ENCODE results near the gene BBS9. TPM values are rescaled to one million over a fixed set of nuclear protein-coding genes. Genes with fewer than 3 reads are reported as not detected.

Gene BBS9
- total RNA-seq, 2 donors from 2014 or later, result 9.3 to 10.9 TPM

- Histone ChIP-seq H3K36me3 (no peaks in the 10 kb centered on the region), H3K27me3 (no peaks in the 10 kb centered on the region), H3K9ac (ENCODE audit: low read depth in 2 of 2, low read length in 2 of 2) (no peak overlapping the region), H3K27ac (no peak overlapping the region), H3K9me3 (no peaks in the 10 kb centered on the region), H3K4me3 (no peak overlapping the region), H3K4me1 (no peaks in the 10 kb centered on the region)
- TF ChIP-seq, protein P1, sequence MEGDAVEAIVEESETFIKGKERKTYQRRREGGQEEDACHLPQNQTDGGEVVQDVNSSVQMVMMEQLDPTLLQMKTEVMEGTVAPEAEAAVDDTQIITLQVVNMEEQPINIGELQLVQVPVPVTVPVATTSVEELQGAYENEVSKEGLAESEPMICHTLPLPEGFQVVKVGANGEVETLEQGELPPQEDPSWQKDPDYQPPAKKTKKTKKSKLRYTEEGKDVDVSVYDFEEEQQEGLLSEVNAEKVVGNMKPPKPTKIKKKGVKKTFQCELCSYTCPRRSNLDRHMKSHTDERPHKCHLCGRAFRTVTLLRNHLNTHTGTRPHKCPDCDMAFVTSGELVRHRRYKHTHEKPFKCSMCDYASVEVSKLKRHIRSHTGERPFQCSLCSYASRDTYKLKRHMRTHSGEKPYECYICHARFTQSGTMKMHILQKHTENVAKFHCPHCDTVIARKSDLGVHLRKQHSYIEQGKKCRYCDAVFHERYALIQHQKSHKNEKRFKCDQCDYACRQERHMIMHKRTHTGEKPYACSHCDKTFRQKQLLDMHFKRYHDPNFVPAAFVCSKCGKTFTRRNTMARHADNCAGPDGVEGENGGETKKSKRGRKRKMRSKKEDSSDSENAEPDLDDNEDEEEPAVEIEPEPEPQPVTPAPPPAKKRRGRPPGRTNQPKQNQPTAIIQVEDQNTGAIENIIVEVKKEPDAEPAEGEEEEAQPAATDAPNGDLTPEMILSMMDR (IDR thresholded peaks at IDR 0.05), result no peak
- intact Hi-C loops (cut with DNase I), result no loop called here
- no peak for DNase-seq
These were observed 430.0 kb downstream of the BBS9 start for GRCh38 chr7:33559324-33559710.

- DNase-seq, result no peak
- no peaks in the 10 kb centered on the region for H3K9me3 ChIP-seq
- no peak overlapping the region for H3K9ac ChIP-seq (ENCODE audit: low read depth in 2 of 2, low read length in 2 of 2)
- no peaks in the 10 kb centered on the region for H3K4me1 ChIP-seq
- H3K27me3 ChIP-seq, result no peaks in the 10 kb centered on the region
- TF ChIP-seq, protein P1 (IDR thresholded peaks at IDR 0.05), result no peak
- H3K4me3 ChIP-seq, result no peak overlapping the region
- H3K36me3 ChIP-seq, result no peaks in the 10 kb centered on the region
- H3K27ac ChIP-seq, result no peak overlapping the region
- intact Hi-C loops (cut with DNase I), result no loop called here
These were observed 433.6 kb downstream of the BBS9 start for GRCh38 chr7:33562996-33563395.

DNA sequence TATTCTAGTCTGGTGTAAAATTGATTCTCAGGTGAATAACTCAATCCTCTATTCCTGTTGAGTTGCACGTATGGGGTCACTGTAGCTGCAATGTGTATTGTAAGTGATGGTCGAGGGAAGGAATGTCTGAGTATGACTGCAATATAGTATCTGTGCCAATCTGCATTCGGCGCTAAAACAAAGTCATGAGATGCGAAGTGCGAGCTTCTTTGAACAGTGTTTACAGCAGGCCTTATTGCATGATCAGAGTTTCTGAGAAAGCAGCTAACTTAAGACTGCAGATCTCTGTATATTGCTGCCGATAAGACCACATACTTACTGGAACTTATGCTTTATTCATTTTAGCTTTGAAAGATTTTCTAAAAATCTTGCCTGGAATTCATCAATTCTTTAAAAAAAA, 434.3 kb downstream of the BBS9 start:
- H3K27ac ChIP-seq, result no peak overlapping the region
- DNase-seq, result no peak
- intact Hi-C loops (cut with DNase I), result no loop called here
- H3K27me3 ChIP-seq, result no peaks in the 10 kb centered on the region
- TF ChIP-seq, protein P1 (IDR thresholded peaks at IDR 0.05), result no peak
- H3K9me3 ChIP-seq, result no peaks in the 10 kb centered on the region
- H3K36me3 ChIP-seq, result no peaks in the 10 kb centered on the region
- H3K4me3 ChIP-seq, result no peak overlapping the region
- H3K4me1 ChIP-seq, result no peaks in the 10 kb centered on the region
- H3K9ac ChIP-seq (ENCODE audit: low read depth in 2 of 2, low read length in 2 of 2), result no peak overlapping the region

DNA sequence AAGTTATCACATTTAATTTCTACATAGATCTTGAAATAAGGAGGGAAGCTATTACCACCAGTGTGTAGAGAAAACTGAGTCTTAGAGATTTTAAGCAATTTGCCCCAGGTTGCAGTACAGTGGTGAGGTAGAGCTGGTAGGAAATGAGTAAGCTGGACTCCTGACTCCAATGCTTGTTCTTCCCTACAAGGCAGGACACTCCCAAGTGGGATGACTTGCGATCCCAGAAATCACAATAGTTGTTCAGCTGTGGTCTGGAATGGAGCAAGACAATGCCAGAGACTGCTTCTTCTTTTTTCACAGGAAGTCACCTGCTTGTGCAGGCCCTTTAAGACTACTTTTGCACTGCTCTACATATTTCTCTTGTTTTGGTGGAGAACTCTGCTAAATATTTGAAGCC, 448.8 kb downstream of the BBS9 start:
- Histone ChIP-seq H3K36me3 (no peaks in the 10 kb centered on the region), H3K4me1 (no peaks in the 10 kb centered on the region), H3K9me3 (no peaks in the 10 kb centered on the region), H3K27ac (no peak overlapping the region), H3K9ac (ENCODE audit: low read depth in 2 of 2, low read length in 2 of 2) (no peak overlapping the region), H3K27me3 (no peaks in the 10 kb centered on the region), H3K4me3 (no peak overlapping the region)
- TF ChIP-seq, protein P1 (IDR thresholded peaks at IDR 0.05), result no peak
- DNase-seq, result no peak
- intact Hi-C loops (cut with DNase I), result no loop called here

DNA sequence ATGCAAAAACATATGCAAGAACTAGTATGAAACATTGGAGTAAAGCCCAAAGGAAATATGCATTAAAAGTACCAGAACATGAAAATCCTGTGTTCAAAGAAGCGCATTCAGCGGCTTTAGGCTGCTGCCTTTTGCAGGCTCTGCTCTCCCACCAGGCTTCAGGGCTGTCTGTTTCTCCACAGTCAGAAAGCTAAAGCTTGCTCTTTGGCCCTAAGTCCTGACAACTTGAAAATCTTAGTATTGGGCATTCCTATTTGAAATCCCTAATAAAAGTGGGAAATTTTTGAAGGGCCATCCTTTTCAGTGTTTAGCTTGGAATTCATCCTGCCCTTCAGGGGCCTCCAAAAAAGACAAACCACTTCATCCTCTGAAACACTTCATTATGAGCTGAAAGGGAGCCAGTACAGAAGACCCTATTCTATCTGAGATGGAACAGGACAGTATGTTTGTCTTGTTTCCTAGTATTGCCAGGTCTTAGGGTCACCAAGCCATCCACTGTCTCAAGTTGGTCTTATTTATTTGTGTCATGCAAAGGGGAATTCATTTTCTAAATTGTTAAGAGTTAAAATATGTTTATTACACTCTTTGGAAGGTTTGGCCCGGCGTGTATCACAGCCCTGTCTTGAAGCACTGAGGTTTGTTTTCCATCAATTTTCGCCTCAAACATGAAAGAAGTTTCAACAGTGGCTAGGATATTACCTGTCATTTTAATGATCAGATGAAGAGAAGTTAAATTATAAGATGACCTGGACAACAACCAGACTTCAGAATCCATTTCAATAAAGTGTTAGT, 449.7 kb downstream of the BBS9 start:
- no peak overlapping the region for H3K4me3 ChIP-seq
- intact Hi-C loops (cut with DNase I), result no loop called here
- H3K9ac ChIP-seq (ENCODE audit: low read depth in 2 of 2, low read length in 2 of 2), result no peak overlapping the region
- TF ChIP-seq, protein P1 (IDR thresholded peaks at IDR 0.05), result no peak
- H3K36me3 ChIP-seq, result no peaks in the 10 kb centered on the region
- no peak overlapping the region for H3K27ac ChIP-seq
- no peaks in the 10 kb centered on the region for H3K9me3 ChIP-seq
- no peak for DNase-seq
- H3K4me1 ChIP-seq, result no peaks in the 10 kb centered on the region
- no peaks in the 10 kb centered on the region for H3K27me3 ChIP-seq

Measured in colonic mucosa (tissue), 4 donors.